SK-N-SH (cell line): ENCODE data around the gene TAS1R3. TPM values are rescaled to one million over a fixed set of nuclear protein-coding genes. Genes with fewer than 3 reads are reported as not detected.
A peak's percentile ranks its signal among the peaks of the same experiment; 100 is the strongest.

Experiments used
- CTCF ChIA-PET: fragments of 300-600, 350-600 bp; formaldehyde crosslinking; extraction: SDS; loops from one replicate; lab custom pipeline; 2021; lab: Yijun Ruan, JAX
- POLR2A ChIA-PET: fragments of 350-600 bp; sonication (Branson Sonifier 250); formaldehyde crosslinking; extraction: SDS; loops from one replicate; lab custom pipeline; 2020; ENCODE audit warnings: antibody characterized with exemption, inconsistent platforms; lab: Yijun Ruan, JAX
- DNase-seq: peaks from one replicate; pipeline ENCODE4 v3.0.0; 2012
- H2AFZ ChIP-seq: fragments of 200-600 bp; sonication (generic); 2 replicates; pipeline ENCODE4 v1.8.1; 2016; ENCODE audit warnings: antibody characterized with exemption, mild to moderate bottlenecking, low read depth
- H3F3A ChIP-seq: fragments of 200-600 bp; sonication (generic); replicated peaks from 2 replicates; pipeline ENCODE3; 2016; ENCODE audit warnings: antibody characterized with exemption, mild to moderate bottlenecking; ENCODE audit not compliant: insufficient read depth
- H3K27ac ChIP-seq, 2 experiments: fragments of 200-500 bp in 1 of 2; fragments of 200-600 bp in 1 of 2; sonication (Bioruptor generic) in 1 of 2; sonication (generic), shearing (Covaris generic) in 1 of 2; 2 replicates each; pipeline versions ENCODE4 v1.5.1 to v1.6.1; 2014 to 2016; ENCODE audit warnings: low read depth in 2 of 2, inconsistent platforms in 1 of 2, low read length in 1 of 2, mild to moderate bottlenecking in 1 of 2, mixed read lengths in 1 of 2
- H3K27me3 ChIP-seq: fragments of 200-600 bp; sonication (generic), shearing (Covaris generic); 2 replicates; pipeline ENCODE4 v1.6.1; 2016; ENCODE audit warnings: mixed run types; ENCODE audit not compliant: insufficient read depth
- H3K36me3 ChIP-seq, 2 experiments: fragments of 200-500 bp in 1 of 2; fragments of 200-600 bp in 1 of 2; sonication (Bioruptor generic) in 1 of 2; sonication (generic) in 1 of 2; replicated peaks in 1 of 2; 2 replicates each; pipeline versions ENCODE3 to v1.5.1; 2014 to 2016; ENCODE audit warnings: low read length in 1 of 2, mild to moderate bottlenecking in 1 of 2; ENCODE audit not compliant: insufficient read depth in 2 of 2, control insufficient read depth in 1 of 2
- H3K4me1 ChIP-seq, 2 experiments: fragments of 200-500 bp in 1 of 2; fragments of 200-600 bp in 1 of 2; sonication (Bioruptor generic) in 1 of 2; sonication (generic), shearing (Covaris generic) in 1 of 2; 2 replicates each; pipeline versions ENCODE4 v1.5.1 to v1.6.1; 2014 to 2016; ENCODE audit warnings: low read depth in 1 of 2, low read length in 1 of 2, mixed run types in 1 of 2; ENCODE audit not compliant: insufficient read depth in 2 of 2, control insufficient read depth in 1 of 2
- H3K4me2 ChIP-seq: fragments of 200-600 bp; sonication (generic), shearing (Covaris generic); 2 replicates; pipeline ENCODE4 v1.6.1; 2017; ENCODE audit warnings: mixed run types
- H3K4me3 ChIP-seq, 2 experiments: fragments of 200-500 bp in 1 of 2; fragments of 200-600 bp in 1 of 2; sonication (Bioruptor generic) in 1 of 2; sonication (generic), shearing (Covaris generic) in 1 of 2; 2 replicates each; pipeline versions ENCODE4 v1.5.1 to v1.8.1; 2014 to 2016; ENCODE audit warnings: low read depth in 2 of 2, inconsistent platforms in 1 of 2, low read length in 1 of 2, mild to moderate bottlenecking in 1 of 2, mixed read lengths in 1 of 2, moderate library complexity in 1 of 2
- H3K79me2 ChIP-seq: fragments of 200-600 bp; sonication (generic); 2 replicates; pipeline ENCODE4 v1.8.1; 2017; ENCODE audit warnings: mild to moderate bottlenecking; ENCODE audit not compliant: insufficient read depth
- H3K9ac ChIP-seq: fragments of 200-600 bp; sonication (generic); 2 replicates; pipeline ENCODE4 v1.6.1; 2017; ENCODE audit warnings: mixed run types
- H3K9me2 ChIP-seq: fragments of 200-600 bp; sonication (generic); 2 replicates; pipeline ENCODE4 v1.6.1; 2017; ENCODE audit warnings: mixed run types
- H3K9me3 ChIP-seq: fragments of 200-600 bp; sonication (generic); 2 replicates; pipeline ENCODE4 v1.6.1; 2017; ENCODE audit warnings: mixed run types, mild to moderate bottlenecking, moderate library complexity
- H4K20me1 ChIP-seq: fragments of 200-600 bp; sonication (generic); 2 replicates; pipeline ENCODE4 v1.6.1; 2017; ENCODE audit warnings: mild to moderate bottlenecking, mixed run types; ENCODE audit not compliant: insufficient read depth
- ELF1 ChIP-seq: IDR thresholded peaks from 2 replicates; pipeline ENCODE4 v1.4.0; 2012
- FOXJ3 ChIP-seq: sonication (generic); formaldehyde crosslinking; IDR thresholded peaks from 2 replicates; pipeline ENCODE4 v1.5.1; 2020; ENCODE audit warnings: mild to moderate bottlenecking, missing genetic modification reagents
- GABPA ChIP-seq: IDR thresholded peaks from 2 replicates; pipeline ENCODE4 v1.4.0; 2012; ENCODE audit warnings: low read depth, mild to moderate bottlenecking
- GATA2 ChIP-seq: sonication (generic); formaldehyde crosslinking; IDR thresholded peaks from 2 replicates; pipeline ENCODE4 v1.5.0; 2020; ENCODE audit warnings: mild to moderate bottlenecking, missing genetic modification reagents
- MXI1 ChIP-seq: IDR thresholded peaks from 2 replicates; pipeline ENCODE4 v1.6.1; 2012; ENCODE audit warnings: mild to moderate bottlenecking, low read depth, low read length, improper control_type of control experiment
- RAD21 ChIP-seq: IDR thresholded peaks from 2 replicates; pipeline ENCODE4 v1.6.1; 2012; ENCODE audit warnings: mild to moderate bottlenecking, low read length
- RXRA ChIP-seq: IDR thresholded peaks from 2 replicates; pipeline ENCODE4 v1.4.0; 2012; ENCODE audit warnings: low read depth, mild to moderate bottlenecking, borderline replicate concordance
- SMC3 ChIP-seq: IDR thresholded peaks from 2 replicates; pipeline ENCODE4 v1.6.1; 2012; ENCODE audit warnings: low read depth, low read length, improper control_type of control experiment
- TAF1 ChIP-seq: IDR thresholded peaks from 2 replicates; pipeline ENCODE4 v1.6.1; 2012; ENCODE audit warnings: low read depth, mild to moderate bottlenecking, low read length, moderate library complexity, borderline replicate concordance
- TCF12 ChIP-seq: IDR thresholded peaks from 2 replicates; pipeline ENCODE4 v1.4.0; 2012
- TEAD4 ChIP-seq: IDR thresholded peaks from 2 replicates; pipeline ENCODE4 v1.4.0; 2012; ENCODE audit warnings: mild to moderate bottlenecking, borderline replicate concordance; ENCODE audit not compliant: insufficient read depth
- YY1 ChIP-seq: IDR thresholded peaks from 2 replicates; pipeline ENCODE4 v1.4.0; 2012; ENCODE audit warnings: low read depth, mild to moderate bottlenecking
- WGBS: methylation state at CpG from one replicate; pipeline ENCODE4 v1.1.6; 2017; ENCODE audit warnings: low lambda C conversion rate; 5-methylcytosine and 5-hydroxymethylcytosine counted together
- polyA plus RNA-seq, 3 experiments: library from polyadenylated mRNA; depleted of rRNA; stranded (reverse); fragments of >200 nt; gene quantifications; 2 replicates each; pipeline ENCODE4 v1.2.3, GENCODE V29; 2012
- TF ChIP-seq, protein P1 (sequence below): fragments of 200-600 bp; sonication (generic); IDR thresholded peaks from 2 replicates; pipeline ENCODE4 v1.6.1; 2017; ENCODE audit warnings: antibody characterized with exemption, mild to moderate bottlenecking, moderate library complexity

The TAS1R3 gene
- polyA plus RNA-seq, 1 of the 3 experiments (the other 2 are of a cell fraction) = 0.08 TPM

DNA sequence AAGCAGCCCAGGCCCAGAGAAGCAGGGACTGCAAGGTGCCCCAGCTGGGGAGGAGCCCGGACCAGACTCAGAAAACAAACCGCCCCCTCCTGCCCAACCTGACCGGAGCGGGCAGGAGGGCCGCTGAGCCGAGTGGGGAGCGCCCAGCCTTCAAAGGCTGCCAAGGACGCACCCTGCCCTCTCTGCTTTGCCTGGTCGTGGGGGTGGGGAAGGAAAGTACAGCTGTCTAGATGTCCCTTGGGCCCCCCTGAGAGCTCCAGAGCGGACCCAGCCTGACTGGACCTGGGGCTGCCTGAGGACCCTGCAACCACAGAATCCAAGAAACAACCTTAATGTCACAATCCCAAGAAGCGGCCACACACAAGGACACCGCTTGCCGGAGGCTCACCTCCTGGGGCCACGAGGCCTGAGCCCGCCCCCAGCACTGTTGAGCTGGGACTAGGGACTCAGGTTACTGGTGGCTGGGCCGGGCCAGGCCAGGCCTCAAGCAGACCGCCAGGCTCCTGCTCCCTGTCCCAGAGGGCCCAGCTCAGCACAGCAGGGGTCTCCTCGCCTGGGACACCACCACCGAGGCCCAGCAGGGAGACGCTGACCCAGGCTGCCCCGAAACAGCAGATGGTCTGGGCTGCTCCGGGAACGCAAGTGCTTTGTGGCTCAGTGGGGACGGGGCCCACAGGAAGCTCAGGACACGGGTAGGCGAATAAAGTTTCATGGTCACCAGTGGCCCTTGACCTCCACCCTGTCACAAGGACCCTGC, 16.8 kb downstream of the TAS1R3 start:
- Histone ChIP-seq H3K27me3 (no peaks in the 10 kb centered on the region), H3K27ac (no peak overlapping the region; a peak in 1 of 4 replicates), H3K4me2 (peak overlapping the region; percentile 89), H3K36me3 (no peaks in the 10 kb centered on the region), H3F3A (peaks cover 5% of the 10 kb centered on the region), H3K79me2 (peaks cover 47% of the 10 kb centered on the region), H3K9ac (peak overlapping the region; percentile 56; the same call in 1 of the 2 replicates), H3K9me3 (no peaks in the 10 kb centered on the region), H2AFZ (no peak overlapping the region), H3K4me1 (peaks cover 0 to 29% of the 10 kb centered on the region in 2 experiments; a peak in 1 of 4 replicates), H4K20me1 (peaks cover 45% of the 10 kb centered on the region), H3K9me2 (no peaks in the 10 kb centered on the region), H3K4me3 (peak overlapping the region; percentile 64 to 87)
- 57% methylated on average over 6 of the region's 26 CpGs for WGBS
- ChIA-PET POLR2A (interaction anchor here (2.0 kb wide), 1 partner anchor 27 kb away, joined by 7 read pairs; the partner anchor contains the start of gene AURKAIP1), CTCF (interaction anchor here (0.8 to 2.1 kb wide), 17 partner anchors 9 to 363 kb away, joined by 3 to 13 read pairs (median 4); partner anchors contain the start of genes AURKAIP1 and TAS1R3)
- no peak for TF ChIP-seq FOXJ3
- no peak for TF ChIP-seq TCF12
- TF ChIP-seq ELF1 = no peak
- DNase-seq = no peak

DNA sequence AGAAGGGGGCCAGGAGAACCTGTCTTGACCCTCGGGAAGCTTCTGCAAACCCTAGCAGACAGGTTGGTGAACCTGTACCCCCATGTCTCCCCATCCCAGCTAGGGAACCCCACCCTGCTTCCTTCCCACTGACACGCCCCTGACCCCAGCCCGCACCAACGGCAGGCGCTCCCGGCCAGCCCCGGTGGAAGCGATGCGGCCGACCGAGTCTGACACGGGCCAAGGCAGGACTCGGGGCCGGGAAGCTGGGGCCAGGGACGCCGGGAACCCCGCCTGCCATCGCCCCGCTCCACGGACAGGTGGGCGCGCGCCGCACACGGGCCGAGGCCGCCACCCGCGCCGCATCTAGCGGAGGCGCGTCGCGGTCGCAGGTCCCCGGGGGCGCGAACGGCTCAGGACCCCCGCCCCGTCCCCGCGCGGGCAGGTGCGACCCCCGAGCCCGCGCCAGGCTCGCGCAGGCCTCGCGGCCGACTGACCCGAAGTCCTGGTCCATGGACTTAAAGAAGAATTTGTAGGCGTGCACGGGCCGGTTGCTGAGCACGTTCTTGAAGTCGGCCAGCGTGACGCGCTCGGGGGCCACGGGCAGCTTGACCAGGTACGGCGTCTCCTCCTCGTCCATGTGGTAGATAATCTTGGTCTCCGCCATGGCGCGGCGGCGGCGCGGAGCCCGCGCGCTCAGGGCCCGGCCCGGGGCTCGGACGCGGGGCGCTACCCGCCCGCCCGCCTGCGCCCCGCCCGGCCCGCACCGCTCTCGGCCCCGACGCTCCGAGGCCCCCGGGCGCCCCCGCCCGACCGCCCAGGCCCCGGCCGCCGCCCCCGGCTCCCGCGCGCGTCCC, 17.6 kb downstream of the TAS1R3 start:
- ChIA-PET POLR2A (interaction anchor here (2.0 kb wide), 1 partner anchor 27 kb away, joined by 7 read pairs; the partner anchor contains the start of gene AURKAIP1), CTCF (interaction anchor here (0.8 to 2.1 kb wide), 16 partner anchors 10 to 364 kb away, joined by 3 to 13 read pairs (median 5); partner anchors contain the start of genes AURKAIP1 and TAS1R3)
- Histone ChIP-seq H3K79me2 (peaks cover 47% of the 10 kb centered on the region), H3F3A (peaks cover 5% of the 10 kb centered on the region), H2AFZ (no peak overlapping the region)
- TF ChIP-seq FOXJ3 (no peak), MXI1 (peak; percentile 37; the same call in 1 of the 2 replicates)
- TF ChIP-seq, all 33 proteins: peak for 1
- peak overlapping the region; percentile 89 for H3K4me2 ChIP-seq
- H3K9me3 ChIP-seq = no peaks in the 10 kb centered on the region
- peaks cover 42% of the 10 kb centered on the region for H4K20me1 ChIP-seq
- DNase-seq = peak; percentile 63
- H3K27me3 ChIP-seq = no peaks in the 10 kb centered on the region
- WGBS = 0% methylated on average over 1 of the region's 109 CpGs
- peak overlapping the region in 1 of 2 experiments; percentile 47; a peak in 1 of 4 replicates for H3K27ac ChIP-seq
- peaks cover 0 to 37% of the 10 kb centered on the region in 2 experiments; a peak in 1 of 4 replicates for H3K4me1 ChIP-seq
- no peaks in the 10 kb centered on the region for H3K9me2 ChIP-seq
- H3K9ac ChIP-seq = peak overlapping the region; percentile 56; the same call in 1 of the 2 replicates
- H3K4me3 ChIP-seq = peak overlapping the region; percentile 64 to 87
- H3K36me3 ChIP-seq = no peaks in the 10 kb centered on the region

DNA sequence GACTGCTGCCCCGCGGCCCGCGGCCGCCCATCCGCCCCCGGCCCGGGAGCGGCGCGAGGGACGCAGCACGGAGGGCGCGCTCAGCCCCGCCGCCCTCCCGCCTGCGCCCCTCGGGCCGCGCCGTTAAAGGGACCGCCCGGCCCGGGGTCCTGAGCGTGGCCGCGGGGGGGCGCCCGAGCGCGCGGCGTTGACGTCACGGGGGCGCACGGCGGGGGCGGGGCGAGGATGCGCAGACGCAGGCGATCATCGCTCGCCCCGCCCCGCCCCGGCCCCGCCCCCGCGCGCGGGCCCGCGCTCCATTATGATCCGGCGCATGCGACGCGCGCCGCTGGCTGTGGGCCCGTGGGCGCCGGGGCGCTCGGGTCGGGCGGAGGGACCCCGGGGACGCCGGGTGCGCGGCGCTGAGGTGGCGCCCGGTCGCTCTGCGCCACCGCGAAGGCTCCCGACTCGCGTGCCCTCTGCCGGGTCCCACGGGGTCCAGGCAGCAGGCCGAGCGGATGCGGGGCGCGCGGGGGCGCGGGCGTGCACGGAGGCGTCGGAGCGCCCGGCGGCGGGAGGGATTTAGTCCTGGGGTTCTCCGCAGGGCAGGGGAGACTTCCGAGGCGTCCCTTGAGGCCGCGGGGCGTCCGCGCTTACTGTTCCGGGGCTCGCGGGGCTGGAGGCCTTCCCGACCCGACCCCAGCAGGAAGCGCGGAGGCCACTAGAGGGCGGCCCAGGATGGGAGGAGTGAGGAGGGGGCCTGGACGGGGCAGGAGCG, 18.4 kb downstream of the TAS1R3 start, which contains the start of gene DVL1:
Gene DVL1 (minus strand): TSS at position 163 of the 757 bp plus-strand sequence. CDS start 353 bp downstream, outside the sequence.
- Histone ChIP-seq H3K4me2 (peak within 1 kb of the TSS; percentile 89), H3K79me2 (peaks cover 44% of the 10 kb centered on the region), H3K9me3 (no peaks in the 10 kb centered on the region), H3K27me3 (no peaks in the 10 kb centered on the region), H4K20me1 (peaks cover 34% of the 10 kb centered on the region), H3K4me1 (peaks cover 0 to 45% of the 10 kb centered on the region in 2 experiments; a peak in 1 of 4 replicates), H2AFZ (no peak within 1 kb of the TSS), H3K36me3 (no peaks in the 10 kb centered on the region), H3K27ac (peak within 1 kb of the TSS in 1 of 2 experiments; percentile 90; a peak in 2 of 4 replicates), H3F3A (peaks cover 5% of the 10 kb centered on the region), H3K9me2 (no peaks in the 10 kb centered on the region), H3K4me3 (peak within 1 kb of the TSS; percentile 67 to 87), H3K9ac (peak within 1 kb of the TSS; percentile 76; the same call in 1 of the 2 replicates)
- ChIA-PET CTCF (interaction anchor here (1.0 to 2.1 kb wide), 6 partner anchors 10 to 49 kb away, joined by 3 to 13 read pairs (median 6); partner anchors contain the start of gene AURKAIP1), POLR2A (no interaction called here)
- DNase-seq = peak; percentile 98
- WGBS = 0% methylated on average over 12 of the region's 122 CpGs
- TF ChIP-seq SMC3 (0 out of 2 replicates have a peak, but pooled peaks have one; percentile 5), RXRA (no peak), GATA2 (no peak), MXI1 (peak; percentile 33; the same call in 1 of the 2 replicates), RAD21 (peak; percentile 46), TAF1 (no peak), GABPA (no peak), TEAD4 (no peak), YY1 (no peak)
- TF ChIP-seq, protein P1, sequence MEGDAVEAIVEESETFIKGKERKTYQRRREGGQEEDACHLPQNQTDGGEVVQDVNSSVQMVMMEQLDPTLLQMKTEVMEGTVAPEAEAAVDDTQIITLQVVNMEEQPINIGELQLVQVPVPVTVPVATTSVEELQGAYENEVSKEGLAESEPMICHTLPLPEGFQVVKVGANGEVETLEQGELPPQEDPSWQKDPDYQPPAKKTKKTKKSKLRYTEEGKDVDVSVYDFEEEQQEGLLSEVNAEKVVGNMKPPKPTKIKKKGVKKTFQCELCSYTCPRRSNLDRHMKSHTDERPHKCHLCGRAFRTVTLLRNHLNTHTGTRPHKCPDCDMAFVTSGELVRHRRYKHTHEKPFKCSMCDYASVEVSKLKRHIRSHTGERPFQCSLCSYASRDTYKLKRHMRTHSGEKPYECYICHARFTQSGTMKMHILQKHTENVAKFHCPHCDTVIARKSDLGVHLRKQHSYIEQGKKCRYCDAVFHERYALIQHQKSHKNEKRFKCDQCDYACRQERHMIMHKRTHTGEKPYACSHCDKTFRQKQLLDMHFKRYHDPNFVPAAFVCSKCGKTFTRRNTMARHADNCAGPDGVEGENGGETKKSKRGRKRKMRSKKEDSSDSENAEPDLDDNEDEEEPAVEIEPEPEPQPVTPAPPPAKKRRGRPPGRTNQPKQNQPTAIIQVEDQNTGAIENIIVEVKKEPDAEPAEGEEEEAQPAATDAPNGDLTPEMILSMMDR = peak; percentile 55
